K562 (cell line): ENCODE measurements around the gene MAP4K4. TPM values are rescaled to one million over a fixed set of nuclear protein-coding genes. Genes with fewer than 3 reads are reported as not detected.

Experiments
- ATAC-seq: fragments of 200-7000 bp; cut with Tn5 transposase; 3 replicates; pipeline ENCODE4 v1.9.1; 2020; ENCODE audit warnings: moderate library complexity
- BruUV-seq: library from RNA; stranded (reverse); fragments of 400-500 nt; replicated peaks from 2 replicates; lab custom pipeline; 2021; lab: Mats Ljungman, UMichigan
- CTCF ChIA-PET: fragments of 300-600 bp; formaldehyde crosslinking; extraction: SDS; loops from one replicate; lab custom pipeline; 2021; ENCODE audit warnings: low intra/inter-chr PET ratio; lab: Yijun Ruan, JAX
- POLR2A ChIA-PET: fragments of 300-600, 350-650 bp; sonication (Branson Sonifier 250); formaldehyde crosslinking; extraction: SDS; loops from one replicate; lab custom pipeline; 2021; ENCODE audit warnings: antibody characterized with exemption, inconsistent platforms; lab: Yijun Ruan, JAX
- DNase-seq, 4 experiments: peaks; one replicate each; pipeline versions ENCODE4 v3.0.0 to v3.0.0-alpha.2; 2011 to 2018; ENCODE audit warnings: low spot score in 3 of 4, mixed read lengths in 3 of 4; ENCODE audit errors: extremely low read depth in 1 of 4
- FAIRE-seq: peaks from 2 replicates; lab custom pipeline; 2011; peaks lifted over from hg19 to GRCh38; lab: Jason Lieb, UNC
- H2AFZ ChIP-seq: 2 replicates; pipeline ENCODE4 v1.6.0; 2011; ENCODE audit warnings: low read depth, low read length, control low read depth, inconsistent platforms
- H3K27ac ChIP-seq: fragments of 200-600 bp; 3 replicates; pipeline ENCODE4 v1.8.0; 2011; ENCODE audit warnings: low read depth, mild to moderate bottlenecking, control low read depth, inconsistent platforms, low read length, moderate library complexity, mixed read lengths; ENCODE audit errors: extremely low read depth
- H3K27me3 ChIP-seq, 2 experiments: fragments of 300-600 bp in 1 of 2; 2 replicates in 1 of 2; 3 replicates in 1 of 2; pipeline versions ENCODE4 v1.6.0 to v1.8.0; 2011; ENCODE audit warnings: inconsistent platforms in 2 of 2, low read length in 2 of 2, mild to moderate bottlenecking in 1 of 2, mixed read lengths in 1 of 2, moderate library complexity in 1 of 2; ENCODE audit not compliant: control insufficient read depth in 2 of 2, insufficient read depth in 2 of 2
- H3K36me3 ChIP-seq: fragments of 300-600 bp; 3 replicates; pipeline ENCODE4 v1.8.0; 2011; ENCODE audit warnings: mild to moderate bottlenecking, low read length, inconsistent platforms; ENCODE audit not compliant: control insufficient read depth, insufficient read depth
- H3K4me1 ChIP-seq, 2 experiments: fragments of 200-600 bp in 1 of 2; replicated peaks in 1 of 2; 2 replicates in 1 of 2; 3 replicates in 1 of 2; pipeline versions ENCODE4 v1.5.1 to v1.8.0; 2011; ENCODE audit warnings: inconsistent platforms in 2 of 2, low read length in 2 of 2, mild to moderate bottlenecking in 1 of 2, mixed read lengths in 1 of 2, moderate library complexity in 1 of 2; ENCODE audit not compliant: control insufficient read depth in 2 of 2, insufficient read depth in 2 of 2
- H3K4me2 ChIP-seq: 2 replicates; pipeline ENCODE4 v1.6.1; 2011; ENCODE audit warnings: low read length, control low read depth, inconsistent platforms, mixed read lengths; ENCODE audit not compliant: insufficient read depth
- H3K4me3 ChIP-seq: fragments of 200-600 bp; sonication (generic), shearing (Covaris generic); 2 replicates; pipeline ENCODE4 v1.5.1; 2016; ENCODE audit warnings: control low read depth, inconsistent platforms
- H3K79me2 ChIP-seq: fragments of 200-600 bp; 3 replicates; pipeline ENCODE4 v1.8.0; 2011; ENCODE audit warnings: low read length, inconsistent platforms; ENCODE audit not compliant: control insufficient read depth, insufficient read depth
- H3K9ac ChIP-seq, 2 experiments: 2 replicates each; pipeline versions ENCODE4 v1.6.0 to v1.6.1; 2011; ENCODE audit warnings: low read depth in 2 of 2, low read length in 2 of 2, control low read depth in 1 of 2, inconsistent platforms in 1 of 2, mild to moderate bottlenecking in 1 of 2, mixed read lengths in 1 of 2; ENCODE audit not compliant: insufficient read depth in 1 of 2
- H3K9me1 ChIP-seq: one replicate; pipeline ENCODE4 v1.6.0; 2011; ENCODE audit warnings: inconsistent platforms, mild to moderate bottlenecking, low read length, moderate library complexity; ENCODE audit not compliant: control insufficient read depth, insufficient read depth
- H3K9me3 ChIP-seq: replicated peaks from 2 replicates; pipeline ENCODE4 v1.5.1; 2011; ENCODE audit warnings: low read depth, low read length, inconsistent platforms; ENCODE audit not compliant: control insufficient read depth, insufficient read depth
- H4K20me1 ChIP-seq: replicated peaks from 2 replicates; pipeline ENCODE4 v1.6.1; 2011; ENCODE audit warnings: low read length, inconsistent platforms, mixed read lengths; ENCODE audit not compliant: control insufficient read depth, insufficient read depth
- BRD4 ChIP-seq: fragments of 200-600 bp; sonication (generic); IDR thresholded peaks from 2 replicates; pipeline ENCODE4 v1.6.1; 2017; ENCODE audit warnings: inconsistent platforms
- ELF2 ChIP-seq: fragments of 250-450 bp; sonication (Bioruptor Pico); IDR thresholded peaks from 2 replicates; pipeline ENCODE4 v1.5.0; 2021; ENCODE audit warnings: mild to moderate bottlenecking
- HLTF ChIP-seq: fragments of 450-650 bp; IDR thresholded peaks from 2 replicates; pipeline ENCODE4 v1.6.1; 2016
- HMBOX1 ChIP-seq: sonication (generic); IDR thresholded peaks from 2 replicates; pipeline ENCODE4 v1.6.1; 2016
- RERE ChIP-seq: sonication (generic); formaldehyde crosslinking; IDR thresholded peaks from 2 replicates; pipeline ENCODE4 v1.8.0; 2023; ENCODE audit warnings: missing genetic modification reagents, mild to moderate bottlenecking, borderline replicate concordance
- RHOXF2B ChIP-seq: fragments of 250-450 bp; sonication (Bioruptor Pico); conservative IDR thresholded peaks from 2 replicates; pipeline ENCODE4 v1.5.1; 2021
- WGBS: fragments of 100-300 bp; shearing (Covaris generic); methylation state at CpG from one replicate; pipeline ENCODE4 v1.1.6; 2016; ENCODE audit warnings: low coverage, mixed read lengths; ENCODE audit not compliant: insufficient coverage; ENCODE audit errors: missing lambda C conversion rate; 5-methylcytosine and 5-hydroxymethylcytosine counted together
- in situ Hi-C: fragments of 300-500 bp; cut with MboI; formaldehyde crosslinking; loops from 4 replicates; pipeline ENCODE4 v1.15.0; 2018; ENCODE audit warnings: inconsistent platforms, mixed read lengths
- intact Hi-C: fragments of 100-400 bp; cut with micrococcal nuclease; formaldehyde crosslinking; loops from 2 replicates; pipeline ENCODE4 v1.14.2; 2022
- polyA plus RNA-seq, 8 experiments: library from polyadenylated mRNA; depleted of rRNA in 4 of 8; stranded (reverse) in 5 of 8; unstranded in 3 of 8; fragments of >200 nt; fragmentation: Nextera tagmentation in 2 of 8; fragmentation: Illumina TruSeq in 1 of 8; extraction: Ambion mirVana in 2 of 8; extraction: Trizol in 1 of 8; gene quantifications; 2 replicates each; pipeline versions ENCODE4 v1.2.1 to v1.2.3, GENCODE V29; 2011 to 2014; ENCODE audit warnings: inconsistent platforms in 1 of 8, missing spikeins in 1 of 8
- total RNA-seq, 7 experiments: library from RNA; depleted of rRNA in 6 of 7; stranded (reverse); fragments of >200 nt in 6 of 7; fragmentation: Illumina TruSeq in 2 of 7; extraction: Trizol in 2 of 7; gene quantifications; 2 replicates each; pipeline versions ENCODE4 v1.2.1 to v1.2.3, GENCODE V29; 2011 to 2021; ENCODE audit warnings: low replicate concordance in 1 of 7

MAP4K4 gene
- total and polyA plus RNA-seq, 9 of the 15 experiments (the other 6 are each of a cell fraction or from before 2014, with no cell fraction given), result 7.6 to 76.4 (median 50.6) TPM

GRCh38 chr2:101742547-101742946, 45.0 kb downstream of the MAP4K4 start:
- Histone ChIP-seq H3K4me2 (no peak overlapping the region), H3K9ac (no peak overlapping the region), H3K4me3 (no peak overlapping the region), H3K9me1 (no peaks in the 10 kb centered on the region), H3K79me2 (peaks cover 87% of the 10 kb centered on the region), H3K9me3 (no peaks in the 10 kb centered on the region), H3K4me1 (peaks cover 5 to 22% of the 10 kb centered on the region in 2 experiments; a peak in 4 of 5 replicates), H4K20me1 (no peaks in the 10 kb centered on the region; the same call in 1 of the 2 replicates), H3K27me3 (no peaks in the 10 kb centered on the region), H3K36me3 (no peaks in the 10 kb centered on the region), H2AFZ (no peak overlapping the region), H3K27ac (no peak overlapping the region)
- intact Hi-C loops, result no loop called here
- no TSS peak for BruUV-seq
- CTCF ChIA-PET, result no interaction called here
- in situ Hi-C loops, result no loop called here
- no peak for ATAC-seq
- POLR2A ChIA-PET, result interaction anchor here (0.6 to 1.5 kb wide), 4 partner anchors 10 to 109 kb away, joined by 3 to 5 read pairs (median 4); no protein-coding TSS in a partner anchor
- DNase-seq, result no peak
- no peak for FAIRE-seq
- WGBS, result 83% methylated on average over 1 of the region's 1 CpG
- TF ChIP-seq ELF2 (CRISPR knock-in tag) (no peak), BRD4 (no peak)

- Histone ChIP-seq H3K4me3 (no peak overlapping the region), H3K4me2 (no peak overlapping the region), H3K9ac (no peak overlapping the region), H3K79me2 (peaks cover 87% of the 10 kb centered on the region), H3K9me1 (no peaks in the 10 kb centered on the region), H3K27ac (no peak overlapping the region), H2AFZ (no peak overlapping the region), H3K9me3 (no peaks in the 10 kb centered on the region), H3K27me3 (no peaks in the 10 kb centered on the region), H4K20me1 (no peaks in the 10 kb centered on the region; the same call in 1 of the 2 replicates), H3K36me3 (no peaks in the 10 kb centered on the region), H3K4me1 (peaks cover 5 to 30% of the 10 kb centered on the region in 2 experiments; a peak in 4 of 5 replicates)
- FAIRE-seq, result no peak
- POLR2A ChIA-PET, result interaction anchor here (0.6 to 1.5 kb wide), 3 partner anchors 9 to 110 kb away, joined by 3 to 5 read pairs (median 4); no protein-coding TSS in a partner anchor
- in situ Hi-C loops (no loop called here), intact Hi-C loops (no loop called here)
- CTCF ChIA-PET, result no interaction called here
- TF ChIP-seq RHOXF2B (CRISPR knock-in tag) (no peak), HMBOX1 (no peak), RERE (CRISPR knock-in tag) (no peak), HLTF (no peak)
- no peak for DNase-seq
- ATAC-seq, result no peak
- BruUV-seq, result no TSS peak
- 88% methylated on average over 3 of the region's 3 CpGs for WGBS
Observed at GRCh38 chr2:101743288-101743687, 45.8 kb downstream of the MAP4K4 start.
